Bone marrow (tissue), 2 donors: ENCODE results near the gene KCNIP1.
A peak's percentile ranks its signal among the peaks of the same experiment; 100 is the strongest.
"Not testable (repeated sequence)": the region's sequence is repeated elsewhere in the genome, so short reads cannot be mapped to it uniquely, and the experiment has no call there.

ENCODE experiments used
- DNase-seq, 2 donors: peaks; one replicate each; lab custom pipeline; 2025; lab: John Stamatoyannopoulos, UW

The KCNIP1 gene

GRCh38 chr5:170537451-170538095 is 33.8 kb downstream of the KCNIP1 start:
- no peak for DNase-seq

DNA sequence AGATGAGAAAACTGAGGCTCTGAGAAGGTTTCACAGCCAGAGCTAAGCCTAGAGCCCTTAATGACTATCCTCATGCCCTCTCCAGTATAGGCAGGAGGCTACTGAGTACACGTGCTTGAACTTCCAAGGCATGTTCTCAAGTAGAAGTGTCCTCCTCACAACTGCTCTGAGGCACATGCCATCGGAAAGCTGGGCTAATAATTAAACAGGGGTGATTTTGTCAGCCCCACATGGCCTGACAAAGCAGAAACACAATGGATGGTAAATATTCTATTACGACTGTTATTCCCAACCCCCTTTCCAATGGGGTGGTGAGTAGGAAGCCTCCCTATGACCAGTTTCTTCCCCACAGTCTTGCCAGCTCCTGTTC is 34.3 kb downstream of the KCNIP1 start:
- DNase-seq, result no peak

GRCh38 chr5:170538696-170539586 is 35.1 kb downstream of the KCNIP1 start:
- DNase-seq, result no peak

- DNase-seq, result no peak
These were observed 36.5 kb downstream of the KCNIP1 start for GRCh38 chr5:170540271-170540670.

GRCh38 chr5:170541146-170541769 is 37.4 kb downstream of the KCNIP1 start:
- no peak for DNase-seq

DNA sequence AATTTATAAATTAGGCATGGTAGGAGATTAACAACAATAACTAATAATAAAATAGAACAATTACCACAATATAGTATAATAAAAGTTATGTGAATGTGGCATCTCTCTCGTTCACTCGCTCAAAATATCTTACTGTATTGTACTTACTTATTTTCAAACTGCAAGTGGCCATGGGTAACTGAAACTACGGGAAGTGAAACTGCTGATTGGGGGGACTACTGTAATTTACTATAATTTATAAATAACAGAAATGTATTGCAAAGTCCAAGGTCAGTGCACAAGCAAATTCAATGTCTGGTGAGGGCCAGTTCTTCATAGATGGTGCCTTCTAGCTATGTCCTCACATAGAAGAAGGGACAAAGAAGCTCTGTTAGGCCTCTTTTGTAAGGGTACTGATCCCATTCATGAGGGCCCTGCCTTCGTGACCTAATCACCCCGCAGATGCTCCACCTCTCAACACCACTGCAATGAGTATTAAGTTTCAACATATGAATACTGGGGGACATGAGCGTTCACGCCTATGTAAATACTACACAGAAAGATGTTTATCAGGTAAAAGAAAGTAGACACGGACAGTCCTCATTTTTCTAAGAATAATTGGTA is 39.0 kb downstream of the KCNIP1 start:
- no peak for DNase-seq

DNA sequence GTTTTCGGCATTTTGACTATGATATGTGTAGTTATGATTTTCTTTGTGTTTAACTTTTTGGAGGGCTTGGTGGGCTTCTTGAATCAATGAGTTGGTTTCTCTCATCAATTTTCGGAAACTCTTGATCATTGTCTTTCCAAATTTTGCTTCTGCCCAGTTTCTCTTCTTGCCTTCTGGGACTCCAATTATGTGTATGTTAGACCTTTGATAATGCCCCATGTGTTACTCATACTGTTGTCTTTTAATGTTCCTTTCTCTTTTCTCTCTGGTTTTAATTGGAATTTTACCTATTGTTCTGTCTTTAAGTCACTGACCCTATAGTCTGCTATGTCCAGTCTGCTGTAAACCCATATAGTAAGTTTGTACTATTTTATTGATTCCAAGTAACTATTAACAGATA is 41.5 kb downstream of the KCNIP1 start:
- no peak for DNase-seq

- no peak for DNase-seq
These were observed 42.0 kb downstream of the KCNIP1 start for GRCh38 chr5:170545811-170546210.

DNA sequence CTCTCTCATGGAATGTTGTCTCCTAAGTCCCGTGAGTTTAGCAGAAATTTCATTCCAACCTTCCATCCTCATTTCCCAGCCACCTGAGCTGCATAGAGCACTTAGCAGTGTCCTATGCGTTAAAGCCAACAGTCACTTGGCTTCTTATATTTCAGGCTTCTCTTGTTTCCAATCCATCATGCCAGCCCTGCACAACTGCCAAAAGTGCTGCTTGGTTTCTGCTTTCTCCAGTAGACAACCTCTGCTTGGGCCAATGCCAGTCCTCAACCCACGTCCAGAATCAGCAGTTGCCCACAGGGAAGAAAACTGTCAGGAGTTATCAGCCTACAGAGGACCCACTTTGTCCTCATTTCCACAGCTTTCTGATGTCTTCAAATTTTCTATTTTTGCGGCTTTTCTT is 42.5 kb downstream of the KCNIP1 start:
- no peak for DNase-seq

- DNase-seq, result not testable (repeated sequence)
These were observed 46.6 kb downstream of the KCNIP1 start for GRCh38 chr5:170550382-170550781.

GRCh38 chr5:170551076-170551475 is 47.3 kb downstream of the KCNIP1 start:
- no peak for DNase-seq

GRCh38 chr5:170551622-170552021 is 47.8 kb downstream of the KCNIP1 start:
- DNase-seq, result no peak

GRCh38 chr5:170552621-170553115 is 48.8 kb downstream of the KCNIP1 start:
- peak in 1 of 2 donors; percentile 21 for DNase-seq

- no peak for DNase-seq
These were observed 49.4 kb downstream of the KCNIP1 start for GRCh38 chr5:170553218-170553617.

DNA sequence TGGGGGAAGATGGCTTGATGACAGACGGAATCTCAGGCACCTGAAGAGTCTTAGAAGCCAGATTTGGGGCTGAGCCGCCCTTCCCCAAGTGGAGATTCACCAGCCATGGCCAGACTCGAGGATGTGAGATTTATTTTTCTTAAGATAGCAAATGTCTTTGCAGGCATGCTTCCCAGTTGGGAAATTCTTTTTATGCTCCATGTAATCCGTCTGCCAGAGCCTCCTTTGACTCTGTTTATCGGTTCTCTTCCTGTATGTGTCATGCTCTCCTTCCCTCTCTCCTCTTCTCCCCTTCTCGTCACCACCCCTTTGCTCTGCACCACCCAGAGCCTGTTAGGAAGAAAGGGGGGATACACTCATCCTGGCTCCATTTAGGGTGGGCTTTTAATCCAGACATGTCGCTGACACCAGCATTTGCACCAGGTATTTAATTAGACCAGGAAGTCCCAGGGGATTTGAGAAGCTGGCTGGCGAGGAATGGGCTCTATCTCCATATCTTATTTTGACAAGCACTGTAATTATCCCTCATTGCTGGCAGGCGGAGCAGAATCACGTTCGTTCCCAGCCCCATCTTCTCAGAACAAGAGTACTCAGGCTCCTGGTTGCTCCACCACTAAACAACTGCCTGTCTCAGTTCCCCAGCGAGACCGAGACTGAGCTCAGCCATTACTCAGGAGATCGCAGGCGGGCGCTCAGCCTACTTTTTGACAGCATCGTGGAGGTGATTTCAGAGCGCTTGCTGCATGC is 50.9 kb downstream of the KCNIP1 start:
- DNase-seq, result no peak

GRCh38 chr5:170557314-170557713 is 53.5 kb downstream of the KCNIP1 start:
- DNase-seq, result no peak

GRCh38 chr5:170559296-170559695 is 55.5 kb downstream of the KCNIP1 start:
- no peak for DNase-seq

DNA sequence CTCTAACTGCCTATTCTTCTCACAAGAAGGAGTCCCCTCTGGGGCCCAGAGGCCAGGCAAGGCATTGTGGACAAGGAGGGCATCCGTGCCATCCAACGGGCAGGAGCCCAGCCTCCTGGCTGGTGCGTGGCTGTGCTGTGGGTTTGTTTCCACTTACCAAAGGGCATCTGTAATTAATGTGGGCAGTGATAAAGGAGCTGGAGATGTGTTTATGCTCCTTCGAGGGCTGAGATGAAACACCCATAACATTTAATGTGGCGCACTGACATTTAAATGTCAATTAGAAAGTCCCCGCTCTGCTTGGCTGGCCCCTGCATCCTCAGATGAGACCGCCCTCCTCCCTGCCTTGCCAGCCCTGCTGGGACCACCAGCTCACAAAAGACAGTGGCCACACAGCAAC is 57.1 kb downstream of the KCNIP1 start:
- no peak for DNase-seq

DNA sequence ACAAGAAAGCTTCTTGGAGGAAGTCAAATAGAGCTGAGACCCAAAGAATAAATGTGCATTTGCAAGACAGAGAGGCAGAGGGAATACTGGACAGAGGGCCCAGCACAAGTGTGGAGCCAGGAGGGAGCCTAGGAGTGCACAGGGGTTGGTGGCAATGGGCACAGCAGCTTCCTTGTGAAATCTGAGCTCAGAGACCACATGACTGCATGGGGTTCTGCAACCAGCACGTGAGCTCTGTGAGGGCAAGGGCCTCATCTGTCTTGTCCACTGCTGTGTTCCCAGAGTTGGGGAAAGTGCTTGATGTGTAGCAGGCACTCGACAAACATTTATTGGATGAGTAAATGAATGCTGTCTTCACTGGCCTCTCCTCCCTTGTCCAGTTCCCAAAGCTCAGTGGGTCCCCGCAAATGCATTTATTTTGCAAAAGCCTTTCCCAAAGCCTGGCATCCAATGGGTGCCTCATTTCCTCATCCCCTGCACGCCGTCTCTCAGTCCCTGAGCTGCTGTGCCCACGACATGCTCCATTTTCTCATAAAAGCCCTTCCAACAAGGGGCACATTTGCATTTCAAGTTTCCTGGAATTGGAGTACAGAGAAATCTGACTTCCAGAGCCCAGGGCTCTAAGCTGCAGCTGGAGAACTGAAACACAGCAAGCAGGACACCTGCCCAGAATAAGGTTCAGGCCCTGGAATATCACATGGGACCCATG is 58.5 kb downstream of the KCNIP1 start:
- no peak for DNase-seq

- DNase-seq, result no peak
These were observed 59.0 kb downstream of the KCNIP1 start for GRCh38 chr5:170562875-170563228.
